ENCODE results near the gene CD74.
A peak's percentile ranks its signal among the peaks of the same experiment; 100 is the strongest.
"Not testable (repeated sequence)": the region's sequence is repeated elsewhere in the genome, so short reads cannot be mapped to it uniquely, and the experiment has no call there.

CD74 gene

DNA sequence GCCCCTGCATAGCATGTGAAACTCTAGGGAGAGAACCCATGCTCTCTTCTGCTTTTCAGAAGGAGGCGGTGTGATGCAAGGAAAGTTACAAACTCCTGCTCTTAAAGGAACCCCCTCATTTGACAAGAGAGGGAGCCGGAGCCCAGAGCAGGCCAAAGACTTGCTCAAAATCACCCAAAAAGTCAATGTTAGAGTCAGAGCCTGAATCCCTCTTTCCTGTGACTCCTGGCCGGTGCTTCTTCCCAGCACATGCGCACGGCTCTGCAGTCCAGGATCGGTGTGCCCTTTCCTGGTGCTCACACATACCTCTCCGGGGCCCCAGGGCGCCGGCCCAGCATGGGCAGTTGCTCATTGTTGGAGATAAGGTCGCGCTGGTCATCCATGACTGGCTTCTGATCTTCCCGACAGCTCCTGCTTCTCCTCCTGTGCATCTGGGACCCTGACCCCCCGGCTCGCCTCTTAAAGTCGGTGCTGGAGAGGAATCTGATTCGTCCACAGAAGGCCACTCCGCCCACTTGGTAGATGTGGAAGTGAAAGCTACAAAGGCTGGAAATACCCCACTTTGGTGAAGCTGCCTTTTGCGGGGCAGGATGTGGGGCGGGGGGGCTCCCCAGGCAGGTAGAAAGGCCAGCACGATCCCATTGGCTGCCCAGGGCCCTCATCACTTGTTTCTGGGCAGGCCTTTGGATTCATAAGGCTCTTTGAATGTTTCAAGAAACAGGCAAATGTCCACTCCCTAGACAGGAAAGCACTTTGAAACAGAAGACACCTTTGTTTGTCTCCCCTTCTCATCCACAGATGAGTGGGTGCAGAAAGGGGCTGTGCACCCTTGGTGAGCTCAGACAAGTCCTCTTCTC lies at the start of gene CD74:
CD74 (minus strand) TSS at position 592 of the 857 bp plus-strand sequence; CDS start at position 431, 161 bp downstream.
- peak; percentile 85 to 95 (median 92) for DNase-seq

GRCh38 chr5:150461231-150461630 lies 48.5 kb upstream of the CD74 start:
- DNase-seq = peak in 3 of 6 experiments; percentile 11 to 22 (median 12)

- DNase-seq = no peak
Observed at GRCh38 chr5:150460781-150461180, 48.1 kb upstream of the CD74 start.

DNA sequence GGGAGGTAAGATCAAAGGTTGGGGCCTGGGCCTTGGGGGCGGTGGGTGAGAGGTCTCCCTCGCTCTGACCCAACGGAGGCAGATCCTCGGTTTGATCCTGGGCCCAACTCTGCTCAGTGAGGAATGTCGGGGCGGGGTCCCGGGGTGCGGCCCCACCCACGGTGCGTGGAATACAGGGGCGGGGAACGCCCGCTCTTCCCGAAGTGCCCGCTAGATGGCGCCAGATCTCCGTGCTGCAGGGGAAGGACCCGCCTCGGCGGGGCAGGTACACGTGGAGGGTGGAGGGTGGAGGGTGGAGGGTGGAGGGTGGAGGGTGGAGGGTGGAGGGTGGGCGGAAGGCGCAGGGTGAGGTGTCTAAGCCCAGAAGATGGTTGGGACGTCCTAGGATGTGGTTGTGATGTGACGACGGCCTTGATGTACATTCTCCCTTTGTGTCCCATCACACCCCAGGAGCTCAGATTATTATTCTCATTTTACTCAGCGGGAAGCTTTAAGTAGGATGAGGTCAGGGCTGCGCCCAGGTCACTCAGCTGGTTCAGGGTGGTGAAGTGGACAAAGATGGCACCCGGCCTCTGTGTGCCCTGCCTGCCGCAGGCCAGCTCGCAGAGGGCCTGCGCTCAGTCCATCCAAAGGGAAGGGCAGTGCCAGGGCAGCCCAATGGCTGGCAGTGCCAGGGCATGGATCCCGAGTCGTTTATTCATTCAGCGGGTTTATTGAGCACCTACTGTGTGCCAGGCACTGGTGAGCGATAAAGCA lies 46.3 kb upstream of the CD74 start:
- DNase-seq = peak; percentile 75 to 90 (median 82)

DNA sequence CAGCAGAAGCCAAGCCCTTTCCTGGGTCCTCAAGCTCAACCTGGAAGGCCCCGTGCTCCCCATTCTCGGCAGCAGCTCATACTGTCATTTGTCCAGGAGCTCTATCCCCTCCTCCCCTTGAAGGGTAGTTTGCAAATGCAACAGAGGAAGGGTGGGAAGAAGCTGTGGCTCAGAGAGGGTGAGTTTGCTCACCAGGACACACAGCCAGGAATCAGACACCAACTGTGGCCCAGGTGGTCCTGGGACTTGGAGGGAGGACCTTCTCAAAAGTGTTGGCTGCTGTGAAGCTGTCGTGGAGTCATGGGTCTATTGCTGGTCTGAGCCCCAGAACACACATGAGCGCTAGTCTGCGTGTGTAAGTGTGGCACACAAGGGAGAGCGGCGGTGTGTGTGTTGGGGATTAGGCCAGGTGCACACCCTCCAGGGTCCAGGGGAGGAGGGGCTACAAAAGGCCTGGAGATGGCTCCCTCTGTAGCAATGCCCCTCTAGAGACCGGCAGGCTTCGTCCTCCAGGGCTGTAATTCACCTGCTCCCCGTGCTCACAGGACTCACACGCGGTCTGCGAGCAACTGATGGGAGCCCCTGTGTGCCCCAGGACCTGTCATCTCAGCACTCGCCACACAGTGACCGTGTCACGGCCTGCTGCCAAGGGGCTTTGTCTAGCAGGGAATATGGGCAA lies 45.0 kb upstream of the CD74 start:
- DNase-seq = no peak

GRCh38 chr5:150457121-150457520 lies 44.4 kb upstream of the CD74 start:
- DNase-seq = peak in 1 of 6 experiments; percentile 4

DNA sequence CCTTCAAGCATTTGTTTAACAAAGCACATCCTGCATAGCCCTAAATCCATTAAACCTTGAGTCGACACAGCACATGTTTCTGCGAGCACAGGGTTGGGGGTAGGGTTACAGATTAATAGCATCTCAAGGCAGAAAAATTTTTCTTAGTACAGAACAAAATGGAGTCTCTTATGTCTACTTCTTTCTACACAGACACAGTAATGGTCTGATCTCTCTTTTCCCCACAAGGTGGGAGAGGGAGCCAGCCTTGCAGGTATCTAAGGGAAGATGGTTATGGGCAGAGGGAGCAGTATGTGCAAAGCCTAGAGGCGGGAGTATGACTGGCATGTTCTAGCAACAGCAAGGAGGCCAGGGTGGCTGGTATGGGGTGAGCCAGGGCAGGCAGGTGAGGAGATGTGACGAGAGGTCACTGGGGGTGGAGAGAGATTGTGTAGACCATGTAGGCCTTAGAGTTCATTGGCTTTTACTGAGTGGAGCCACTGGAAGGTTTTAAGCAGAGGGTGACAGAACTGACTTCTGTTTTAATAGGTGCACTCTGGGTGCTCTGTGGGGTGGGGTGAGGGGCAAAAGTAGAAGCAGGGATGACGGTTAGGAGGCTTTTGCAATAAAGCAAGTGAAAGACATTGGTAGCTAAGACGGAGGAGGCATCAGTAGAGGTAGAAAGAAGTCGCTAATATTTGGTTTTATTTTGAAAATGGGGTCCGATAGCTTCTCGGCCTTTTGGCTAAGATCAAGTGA lies 42.0 kb upstream of the CD74 start:
- DNase-seq = no peak

DNA sequence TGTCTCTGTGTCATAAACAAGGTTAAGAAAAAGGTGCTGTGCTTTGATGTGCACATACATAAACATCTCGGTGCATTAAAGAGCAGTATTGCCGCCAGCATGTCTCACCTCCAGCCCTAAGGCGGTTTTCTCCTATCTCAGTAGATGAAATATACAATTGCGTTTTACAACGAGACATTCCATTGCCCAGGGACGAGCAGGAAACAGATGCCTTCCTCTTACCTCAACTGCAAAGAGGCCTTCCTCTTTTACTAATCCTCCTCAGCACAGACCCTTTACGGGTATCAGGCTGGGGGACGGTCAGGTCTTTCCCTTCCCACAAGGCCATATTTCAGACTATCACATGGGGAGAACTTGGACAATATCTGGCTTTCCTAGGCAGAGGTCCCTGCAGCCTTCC lies 41.3 kb upstream of the CD74 start:
- not testable (repeated sequence) for DNase-seq

- DNase-seq = no peak
Observed at GRCh38 chr5:150452914-150453313, 40.2 kb upstream of the CD74 start.

DNA sequence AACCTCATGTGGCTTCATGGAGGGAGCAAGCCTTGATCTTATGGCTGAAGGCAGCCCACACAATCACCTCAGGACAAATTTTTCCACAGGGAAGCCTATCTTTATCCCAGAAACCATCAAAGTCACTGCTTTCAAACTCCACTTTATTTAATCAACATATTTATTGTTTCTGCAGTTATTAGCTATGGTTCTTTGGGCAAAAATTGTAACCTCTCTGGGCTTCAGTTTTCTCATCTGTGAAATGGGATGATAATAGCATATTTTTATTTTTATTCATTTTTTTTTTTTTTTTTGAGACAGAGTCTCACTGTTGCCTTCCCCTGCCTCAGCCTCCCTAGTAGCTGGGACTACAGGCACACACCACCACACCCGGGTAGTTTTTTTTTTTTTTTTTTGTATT lies 38.9 kb upstream of the CD74 start:
- DNase-seq = no peak

GRCh38 chr5:150449517-150450339 lies 37.0 kb upstream of the CD74 start, which contains the start of gene RPS14:
TSS of gene RPS14 (minus strand) at chr5:150449739. CDS start at chr5:150447733, 2,006 bp downstream.
- peak; percentile 91 to 100 (median 96) for DNase-seq

DNA sequence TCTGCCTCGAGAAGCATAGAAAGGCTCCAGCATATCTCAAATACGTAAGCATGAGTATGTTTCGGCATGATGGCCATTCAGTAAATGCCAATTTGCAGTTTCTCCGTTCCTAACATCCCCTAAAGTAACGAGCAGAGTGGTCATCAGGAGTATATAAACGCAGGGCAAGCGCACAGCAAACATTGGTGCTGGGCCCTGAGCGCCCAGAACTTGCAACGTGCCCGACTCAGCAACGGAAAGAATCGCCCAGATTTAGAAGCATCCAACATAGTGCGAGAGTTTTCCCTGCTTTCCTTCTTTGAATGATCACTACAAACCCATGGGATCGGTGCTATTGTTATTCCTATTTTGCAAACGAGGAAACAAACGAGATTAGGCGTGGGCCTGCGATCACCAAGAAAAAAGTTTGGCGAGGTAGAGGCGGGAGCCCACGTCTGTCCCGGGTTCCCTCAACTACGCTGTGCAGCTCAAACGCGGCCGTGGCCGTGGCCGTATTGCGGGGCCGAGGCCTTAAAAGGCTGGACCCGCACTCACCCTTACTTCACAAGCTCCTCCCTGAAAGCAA lies 36.3 kb upstream of the CD74 start:
- peak in 1 of 6 experiments; percentile 43 for DNase-seq

DNA sequence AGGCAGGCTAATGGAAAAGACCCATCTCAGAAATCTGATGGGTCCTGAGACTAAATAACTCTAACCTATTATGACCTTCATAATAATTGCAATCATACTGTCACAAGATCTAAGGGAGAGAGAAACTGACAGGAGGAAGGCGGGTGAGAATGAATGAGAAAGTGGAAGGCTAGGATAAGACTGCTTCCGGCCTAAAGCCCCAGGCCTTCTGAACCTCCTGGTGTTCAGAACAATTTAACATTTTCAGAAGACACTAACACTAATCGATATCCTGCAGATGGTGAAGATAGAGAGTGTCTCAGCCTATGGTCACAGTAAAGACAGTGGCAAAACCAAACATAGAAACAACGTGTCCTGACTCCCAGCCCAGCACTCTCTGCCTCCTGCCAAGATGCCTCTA lies 35.6 kb upstream of the CD74 start:
- no peak for DNase-seq

- DNase-seq = no peak
Observed at GRCh38 chr5:150447188-150447587, 34.5 kb upstream of the CD74 start.

DNA sequence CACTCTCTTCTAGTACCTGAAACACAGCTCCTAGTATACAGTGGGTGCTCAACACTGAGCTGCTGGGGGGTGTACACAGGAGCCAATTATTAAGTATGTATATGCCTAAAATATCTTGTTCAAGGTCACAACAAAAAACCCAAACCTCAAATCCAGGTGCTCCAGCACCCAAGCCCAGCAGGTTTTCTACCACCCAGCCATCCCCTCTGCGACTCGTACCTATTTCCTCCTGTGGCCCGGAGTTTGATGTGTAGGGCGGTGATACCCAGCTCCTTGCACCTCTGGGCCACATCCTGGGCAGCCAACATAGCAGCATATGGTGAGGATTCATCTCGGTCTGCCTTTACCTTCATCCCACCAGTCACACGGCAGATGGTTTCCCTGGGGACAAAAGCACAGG lies 33.9 kb upstream of the CD74 start:
- DNase-seq = no peak

DNA sequence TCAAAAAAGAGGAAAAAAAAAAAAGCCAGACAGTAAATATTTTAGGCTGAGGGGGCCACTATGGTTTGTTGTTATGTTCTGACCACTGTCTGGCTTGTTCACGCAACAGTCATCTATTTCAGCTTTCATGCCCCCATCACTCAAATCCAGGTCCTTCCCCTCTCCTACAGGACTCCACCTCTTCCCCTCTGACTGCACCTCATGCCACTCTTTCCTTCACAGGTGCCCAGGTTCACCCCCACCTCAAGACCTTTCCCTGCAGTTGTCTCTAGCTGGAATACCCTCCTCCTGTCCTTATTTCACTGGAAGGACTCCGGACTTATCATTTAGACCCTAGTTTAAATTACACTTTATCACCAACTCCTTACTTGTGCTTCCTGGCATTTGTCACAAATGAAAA lies 33.4 kb upstream of the CD74 start:
- DNase-seq = no peak

GRCh38 chr5:150444770-150445169 lies 32.1 kb upstream of the CD74 start:
- no peak for DNase-seq

DNA sequence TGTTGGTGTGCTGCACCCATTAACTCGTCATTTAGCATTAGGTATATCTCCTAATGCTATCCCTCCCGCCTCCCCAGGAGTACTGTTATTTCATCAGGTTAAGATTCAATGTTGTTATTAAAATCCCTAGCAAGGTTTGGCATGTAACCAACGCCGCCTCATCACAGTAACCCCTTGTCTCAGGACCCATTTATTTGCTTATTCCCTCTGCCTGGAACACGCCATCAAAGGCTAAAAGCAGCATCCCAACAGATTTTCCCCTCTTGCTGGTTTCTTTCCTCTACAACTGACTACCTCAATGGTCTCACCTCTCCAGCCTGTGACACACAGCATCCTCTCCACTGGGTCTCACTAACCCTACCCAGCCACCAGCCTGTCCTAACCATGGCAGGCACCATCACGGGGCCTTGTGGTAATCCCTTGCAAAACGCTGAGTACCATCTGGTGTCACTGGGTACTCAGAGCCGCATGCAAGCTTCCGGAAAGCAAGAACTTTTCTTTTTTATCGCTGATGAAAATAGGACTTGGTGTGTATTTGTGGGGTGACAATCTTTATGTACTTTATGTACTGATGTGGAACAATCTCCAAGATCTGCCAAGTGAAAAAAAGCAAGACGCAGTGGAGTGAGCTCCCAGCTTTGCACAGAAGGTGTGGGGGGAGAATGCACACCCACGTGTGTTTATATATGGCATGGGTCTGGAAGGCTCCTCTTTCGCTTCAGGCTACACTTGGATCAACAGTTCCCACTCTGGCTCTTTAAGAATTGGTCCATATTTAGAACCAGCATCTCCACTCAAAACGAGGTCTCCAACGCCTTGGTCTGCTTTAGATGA lies 30.7 kb upstream of the CD74 start:
- no peak for DNase-seq

GRCh38 chr5:150442699-150443080 lies 30.0 kb upstream of the CD74 start:
- DNase-seq = no peak
